Right renal pelvis (tissue), 4 donors: ENCODE data around the gene ZSWIM1. TPM values are rescaled to one million over a fixed set of nuclear protein-coding genes. Genes with fewer than 3 reads are reported as not detected.

Experiments used
- DNase-seq, 4 donors: peaks; one replicate each; pipeline ENCODE4 v3.0.0-alpha.2; 2013; ENCODE audit warnings: low read depth in 4 of 4, low spot score in 3 of 4, missing footprints in 1 of 4
- polyA plus RNA-seq, 4 donors: library from polyadenylated mRNA; unstranded; fragments of 120-200 nt; gene quantifications; one replicate each; pipeline ENCODE4 v1.2.1, GENCODE V29; 2013; ENCODE audit not compliant: insufficient read length in 4 of 4

ZSWIM1 gene
- polyA plus RNA-seq, 4 donors = 13.3 to 15.7 (median 15.3) TPM

DNA sequence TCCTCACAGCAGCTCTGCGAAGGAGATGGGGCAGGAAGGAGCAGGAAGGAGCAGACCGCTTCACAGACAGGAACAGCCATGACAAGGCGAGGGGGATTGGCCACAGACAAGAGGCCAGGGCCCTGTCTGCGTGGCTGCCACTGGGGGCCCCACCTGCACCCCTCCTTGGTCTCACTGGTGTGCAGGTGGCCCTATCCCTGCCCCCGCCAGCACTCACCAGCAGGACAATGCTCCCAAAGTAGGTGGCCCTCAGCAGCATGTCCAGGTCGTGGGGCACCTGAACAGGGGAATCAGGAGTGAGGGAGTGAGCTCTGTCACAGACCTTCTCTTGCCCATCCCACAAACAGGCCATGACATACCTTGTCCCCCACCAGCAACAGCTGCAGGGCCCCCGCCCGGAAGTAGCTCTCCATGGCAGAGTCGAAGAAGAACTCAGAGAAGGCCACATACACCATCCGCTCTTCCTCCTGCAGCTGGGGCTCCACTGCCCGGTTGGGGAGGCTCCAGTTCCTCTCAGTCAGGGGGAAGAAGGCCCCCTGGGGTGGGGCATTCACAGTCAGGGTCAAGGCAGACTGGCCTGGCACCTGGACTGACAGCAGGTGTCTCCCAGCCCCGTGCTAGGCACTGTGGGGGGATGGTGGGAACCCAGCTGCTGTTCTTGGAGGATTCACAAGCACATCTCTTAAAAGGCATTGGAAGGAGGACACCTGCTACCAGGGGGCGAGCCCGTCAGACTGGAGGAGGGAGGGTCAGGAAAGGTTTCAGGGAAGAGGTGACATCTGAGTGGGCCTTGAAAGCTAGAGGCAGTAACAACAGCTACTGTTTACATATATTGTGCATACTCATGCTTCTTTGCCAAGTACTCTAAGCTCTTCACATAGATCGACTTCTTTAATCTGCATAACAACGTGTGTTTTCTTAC, 23.8 kb downstream of the ZSWIM1 start:
- no peak for DNase-seq

- DNase-seq = no peak
Observed at GRCh38 chr20:45905505-45906079, 24.6 kb downstream of the ZSWIM1 start.

DNA sequence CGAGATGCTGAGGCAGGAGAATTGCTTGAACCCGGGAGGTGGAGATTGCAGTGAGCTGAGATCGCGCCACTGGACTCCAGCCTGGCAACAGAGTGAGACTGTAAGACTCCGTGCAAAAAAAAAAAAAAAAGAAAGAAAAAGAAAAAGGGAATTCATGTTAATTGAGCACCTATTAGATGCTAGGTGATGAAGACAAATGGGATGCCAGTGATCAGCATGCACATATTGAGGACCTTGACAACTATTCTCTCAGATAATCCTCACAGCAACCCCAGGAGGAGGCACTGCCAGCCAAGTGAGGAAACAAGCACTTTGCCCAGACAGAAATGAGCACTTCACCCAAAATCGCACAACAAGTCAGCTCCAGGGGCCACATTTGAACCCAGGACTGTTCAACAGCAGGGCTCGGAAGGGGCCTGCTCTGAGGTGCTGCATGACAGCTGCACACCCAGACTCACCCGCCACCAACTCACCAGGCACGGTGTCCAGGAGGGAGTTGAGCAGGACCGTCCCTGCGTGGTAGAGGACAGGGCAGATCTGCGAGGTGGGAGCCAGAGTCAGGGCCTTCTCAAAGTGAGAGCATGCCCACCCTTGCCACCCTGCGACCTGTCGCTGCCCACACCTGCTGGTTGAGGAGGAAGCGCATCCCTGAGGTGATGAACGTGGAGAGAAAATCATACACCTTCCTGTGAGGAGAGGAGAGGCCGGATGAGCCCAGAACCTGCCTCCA, 26.4 kb downstream of the ZSWIM1 start:
- DNase-seq = no peak

DNA sequence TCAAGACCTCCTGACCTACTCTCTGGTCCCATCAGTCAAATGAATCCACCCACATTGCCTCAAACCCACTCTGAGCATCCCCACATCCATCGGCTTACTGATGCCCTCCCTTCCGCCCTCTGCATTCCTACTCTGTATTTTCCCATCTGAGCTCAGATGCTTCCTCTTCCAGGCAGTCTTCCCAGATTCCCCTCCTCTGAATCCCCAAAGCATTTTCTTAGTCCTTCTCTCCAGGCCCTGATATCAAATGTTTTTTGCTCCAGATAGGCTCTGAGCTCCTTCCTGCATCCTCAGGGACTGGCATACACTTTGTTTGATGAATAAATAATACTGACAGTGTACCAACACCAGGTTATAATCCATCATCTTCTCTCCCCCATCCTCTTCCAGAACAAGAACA, 27.1 kb downstream of the ZSWIM1 start:
- no peak for DNase-seq

DNA sequence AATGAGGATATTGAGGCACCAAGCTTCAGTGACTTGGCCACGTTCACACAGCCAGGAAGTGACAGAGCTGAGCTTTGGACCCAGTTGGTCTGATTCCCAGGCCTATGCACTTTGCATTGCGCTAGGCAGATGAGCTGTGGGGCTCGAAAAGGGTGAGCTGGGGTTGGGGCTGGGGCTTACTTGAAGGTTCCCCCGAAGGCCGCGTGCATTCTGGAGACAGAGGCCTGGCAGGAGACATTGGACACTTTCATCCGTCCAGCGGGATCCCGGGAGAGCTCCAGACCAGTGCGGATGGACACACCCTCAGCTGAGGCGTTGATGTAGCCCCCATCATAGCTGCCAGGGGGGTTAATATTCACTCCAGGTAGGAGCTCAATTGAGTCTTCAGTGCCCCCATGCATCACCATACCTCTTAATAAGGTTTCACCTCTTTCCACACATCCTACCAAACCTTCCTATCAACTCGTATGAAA, 28.3 kb downstream of the ZSWIM1 start:
- DNase-seq = no peak

DNA sequence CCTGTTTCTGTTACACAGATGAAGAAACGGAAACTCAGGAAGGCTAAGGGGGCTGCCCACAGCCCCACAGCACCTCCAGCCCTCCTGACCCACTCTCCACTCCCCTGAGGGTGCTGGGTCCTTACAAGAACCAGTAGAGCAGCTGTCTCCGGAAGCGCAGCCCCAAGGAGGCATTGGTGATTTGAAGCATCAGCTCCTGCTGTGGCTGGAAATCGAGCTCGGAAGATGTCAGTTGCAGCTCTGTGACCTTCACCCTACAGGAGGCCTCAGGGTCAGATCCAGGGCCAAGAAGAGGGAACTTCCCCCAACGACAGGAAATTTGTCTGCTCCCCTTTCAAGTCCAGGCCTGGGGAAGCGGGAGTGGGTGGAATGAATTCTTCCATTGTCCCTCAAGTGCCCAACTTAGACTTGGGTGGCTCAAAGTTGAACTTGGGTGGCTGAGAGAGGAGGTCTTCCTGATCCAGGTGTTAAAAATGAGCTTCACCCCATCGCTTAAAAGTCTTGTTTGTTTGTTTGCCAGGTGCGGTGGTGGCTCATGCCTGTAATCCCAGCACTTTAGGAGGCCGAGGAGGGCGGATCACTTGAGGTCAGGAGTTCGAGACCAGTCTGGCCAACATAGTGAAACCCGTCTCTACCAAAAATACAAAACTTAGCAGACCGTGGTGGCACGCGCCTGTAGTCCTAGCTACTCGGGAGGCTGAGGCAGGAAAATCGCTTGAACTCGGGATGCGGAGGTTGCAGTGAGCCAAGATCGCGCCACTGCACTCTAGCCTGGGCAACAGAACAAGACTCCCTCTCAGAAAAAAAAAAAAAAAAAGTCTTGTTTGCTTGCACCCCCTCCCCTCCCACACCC, 29.0 kb downstream of the ZSWIM1 start:
- DNase-seq = no peak

DNA sequence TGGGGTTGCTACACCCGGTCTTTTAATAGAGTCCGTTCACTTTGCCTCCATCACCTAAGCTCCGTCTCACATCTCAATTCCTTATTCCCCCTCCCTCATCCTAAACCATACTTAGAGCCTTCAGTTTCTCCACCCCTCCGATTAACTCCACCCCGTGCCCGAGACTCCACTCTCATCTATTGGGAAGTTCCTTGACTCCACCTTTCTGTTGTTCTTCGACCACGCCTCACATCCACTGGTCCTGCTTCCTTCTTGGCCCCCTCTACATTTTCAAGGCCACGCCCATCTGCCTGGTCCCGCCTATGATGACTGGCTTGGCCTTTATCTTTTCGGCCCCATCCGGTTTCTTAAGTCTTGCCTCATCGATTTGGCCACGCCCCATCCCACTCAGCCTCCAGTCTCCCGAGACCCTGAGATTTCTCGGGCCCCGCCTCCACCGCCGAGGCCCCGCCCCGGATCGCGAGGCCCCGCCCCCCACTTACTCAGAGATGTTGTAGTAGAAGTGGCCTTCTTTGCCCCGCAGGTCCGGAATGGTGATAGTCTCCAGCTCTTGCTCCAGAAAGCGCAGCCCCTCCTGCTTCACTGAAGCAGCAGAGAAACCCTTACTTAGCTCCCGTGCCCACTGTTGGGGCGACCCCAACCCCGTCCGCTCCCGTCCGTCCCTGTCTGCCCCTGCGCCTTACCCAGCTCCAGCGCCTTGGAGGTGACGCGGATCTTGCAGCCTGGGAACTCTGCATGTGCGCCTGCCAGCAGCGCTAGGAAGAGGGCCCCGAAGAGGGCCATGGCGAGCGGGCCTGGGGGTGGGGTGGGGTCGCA, 29.9 kb downstream of the ZSWIM1 start:
- DNase-seq = peak; percentile 84 to 95 (median 94)

- peak in 1 of 4 donors; percentile 47 for DNase-seq
Observed at GRCh38 chr20:45911486-45912343, 30.7 kb downstream of the ZSWIM1 start, which contains the start of gene PLTP. PLTP (minus strand) TSS chr20:45912155; CDS start chr20:45911452, 703 bp downstream.

DNA sequence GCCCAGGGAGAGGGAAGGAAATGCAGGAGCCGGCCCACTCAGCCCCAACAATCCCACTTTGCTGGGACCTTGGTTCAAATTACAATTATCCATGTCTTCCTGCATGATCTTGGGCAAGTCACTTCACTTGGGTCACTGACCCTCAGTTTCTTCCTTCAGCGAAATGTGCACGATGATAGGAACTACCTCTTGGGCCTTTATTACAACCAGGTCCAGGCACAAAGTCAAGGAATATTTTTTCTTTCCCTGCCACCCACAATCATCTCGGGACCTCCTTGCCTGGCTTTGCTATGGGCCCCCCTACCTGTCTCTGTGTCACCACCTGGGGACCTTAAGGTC, 31.3 kb downstream of the ZSWIM1 start:
- no peak for DNase-seq

- no peak for DNase-seq
Observed at GRCh38 chr20:45913116-45913515, 32.1 kb downstream of the ZSWIM1 start.

DNA sequence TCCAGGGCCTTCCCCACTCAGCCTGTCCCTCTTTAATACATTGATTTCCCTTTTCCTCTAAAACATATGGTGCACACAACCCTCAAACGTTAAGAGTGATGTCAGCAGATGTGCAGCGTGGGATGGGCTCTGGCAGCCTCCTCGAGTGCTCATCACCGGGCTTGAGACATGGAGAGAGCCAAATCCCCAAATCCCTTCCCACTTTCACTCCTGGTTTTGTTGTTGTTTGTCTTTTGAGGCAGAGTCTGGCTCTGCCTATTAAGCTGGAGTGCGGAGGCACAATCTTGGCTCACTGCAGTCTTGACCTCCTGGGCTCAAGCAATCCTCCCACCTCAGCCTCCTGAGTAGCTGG, 36.7 kb downstream of the ZSWIM1 start:
- DNase-seq = no peak

- no peak for DNase-seq
Observed at GRCh38 chr20:45918182-45918737, 37.2 kb downstream of the ZSWIM1 start.

GRCh38 chr20:45918779-45919537, 37.9 kb downstream of the ZSWIM1 start:
- DNase-seq = no peak

DNA sequence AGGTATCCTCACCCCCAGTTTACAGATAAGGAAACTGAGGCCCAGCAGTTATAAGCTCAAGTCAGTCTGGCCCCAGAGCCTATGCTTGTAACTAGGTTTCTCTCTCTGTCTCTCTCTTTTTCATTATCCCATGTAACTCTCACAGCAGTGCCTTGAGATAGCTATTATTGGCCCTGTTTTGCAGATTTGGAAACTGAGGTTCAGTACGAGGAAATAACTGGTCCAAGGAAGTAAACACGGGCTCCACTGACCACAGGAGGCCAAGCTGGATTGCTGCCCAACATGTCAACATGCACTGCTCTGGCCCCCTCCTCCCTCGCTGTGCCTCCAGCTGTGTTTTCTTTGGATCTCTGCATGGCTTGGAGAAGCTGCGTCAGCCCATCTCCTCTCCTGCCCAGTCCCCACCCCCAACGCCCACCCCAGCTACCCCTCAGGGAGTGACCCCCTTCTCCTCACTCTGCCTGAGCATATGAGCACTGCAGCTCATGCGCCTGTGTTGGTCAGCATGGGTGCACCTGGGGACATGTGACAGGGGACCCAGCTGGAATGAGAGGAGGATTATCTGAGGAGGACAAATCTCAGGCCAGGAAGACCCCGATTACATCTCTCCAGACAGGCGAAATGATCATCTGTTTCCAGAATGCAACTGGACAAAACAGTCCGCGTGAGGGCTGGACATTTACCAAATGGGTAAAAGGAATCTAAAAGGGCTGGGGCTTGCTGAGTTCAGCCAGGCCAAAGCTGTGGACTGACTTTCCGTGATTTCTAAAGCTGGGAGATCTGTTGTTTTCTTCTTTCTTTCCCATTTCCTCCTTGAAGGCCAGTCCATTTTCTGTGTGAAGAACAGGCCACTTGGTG, 38.7 kb downstream of the ZSWIM1 start:
- no peak for DNase-seq

DNA sequence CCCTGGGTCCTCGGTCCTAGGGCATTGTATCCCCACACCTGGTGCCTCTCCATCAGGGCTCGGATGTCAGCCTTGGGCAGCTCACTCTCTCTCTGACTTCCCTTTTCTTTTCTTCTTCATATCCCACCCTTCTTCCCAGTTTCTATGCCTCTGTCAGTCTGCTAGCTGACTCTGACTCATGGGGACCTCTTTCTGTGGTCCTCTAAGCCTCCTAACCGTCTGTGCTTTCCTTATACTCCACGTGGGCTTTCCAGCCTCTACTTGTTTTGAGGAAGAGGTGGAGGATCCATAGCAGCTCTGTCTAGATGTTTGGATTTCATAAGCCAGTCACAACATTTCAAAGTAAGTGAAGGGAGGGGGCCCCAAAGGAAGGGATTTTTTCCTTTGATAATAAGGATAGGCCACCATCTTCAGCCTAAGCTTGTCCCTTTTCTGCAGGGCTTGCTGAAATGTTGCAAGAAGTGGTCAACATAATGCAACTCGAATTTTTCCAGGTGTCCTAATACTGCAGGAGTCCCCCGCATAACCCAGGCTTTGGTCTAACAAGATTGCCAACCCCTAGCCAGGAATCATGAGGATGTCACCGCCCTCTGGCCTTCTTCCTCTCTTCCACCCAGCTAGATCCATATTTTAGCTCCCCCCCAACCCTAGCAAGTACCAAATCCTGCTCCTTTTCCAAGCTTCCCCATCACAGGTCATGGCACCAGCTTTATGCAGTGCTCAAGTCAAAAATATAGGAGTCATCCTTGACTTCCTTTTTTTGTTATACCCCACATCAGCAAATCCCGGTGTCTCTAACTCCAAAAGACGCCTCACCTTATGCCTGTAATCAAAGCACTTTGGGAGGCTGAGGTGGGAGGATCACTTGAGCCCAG, 39.7 kb downstream of the ZSWIM1 start:
- no peak for DNase-seq
